HG03159 (cell line): ENCODE results near the gene IL1RL1.
A peak's percentile ranks its signal among the peaks of the same experiment; 100 is the strongest.
"Not testable (repeated sequence)": the region's sequence is repeated elsewhere in the genome, so short reads cannot be mapped to it uniquely, and the experiment has no call there.

Source experiments
- ATAC-seq: cut with Tn5 transposase; IDR thresholded peaks from one replicate; pipeline ENCODE4 v1.9.1; 2021; ENCODE audit warnings: mild to moderate bottlenecking, moderate library complexity; ENCODE audit not compliant: unreplicated experiment

Gene IL1RL1

GRCh38 chr2:102291319-102292075 lies 19.9 kb upstream of the IL1RL1 start:
- ATAC-seq = no peak

GRCh38 chr2:102294802-102295489 lies 16.4 kb upstream of the IL1RL1 start:
- ATAC-seq = no peak

DNA sequence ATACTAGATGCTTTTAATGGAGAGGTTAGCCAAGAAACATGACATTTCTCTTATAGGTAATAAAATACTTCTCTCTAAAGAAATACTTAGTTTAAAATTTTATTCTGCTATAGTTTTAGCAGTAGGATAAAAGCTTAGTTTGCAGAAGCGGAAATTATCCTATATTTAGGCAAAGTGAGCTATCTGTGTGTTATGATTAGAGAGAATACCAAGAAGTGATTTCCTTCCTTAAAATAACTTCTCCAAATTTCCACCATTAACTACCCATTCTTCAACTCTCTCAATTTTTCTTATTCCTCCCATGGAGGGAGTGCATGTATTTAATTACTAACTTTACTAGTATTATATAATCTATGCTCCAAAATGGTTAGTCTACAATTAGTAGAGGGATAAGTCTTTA lies 15.8 kb upstream of the IL1RL1 start:
- ATAC-seq = no peak

DNA sequence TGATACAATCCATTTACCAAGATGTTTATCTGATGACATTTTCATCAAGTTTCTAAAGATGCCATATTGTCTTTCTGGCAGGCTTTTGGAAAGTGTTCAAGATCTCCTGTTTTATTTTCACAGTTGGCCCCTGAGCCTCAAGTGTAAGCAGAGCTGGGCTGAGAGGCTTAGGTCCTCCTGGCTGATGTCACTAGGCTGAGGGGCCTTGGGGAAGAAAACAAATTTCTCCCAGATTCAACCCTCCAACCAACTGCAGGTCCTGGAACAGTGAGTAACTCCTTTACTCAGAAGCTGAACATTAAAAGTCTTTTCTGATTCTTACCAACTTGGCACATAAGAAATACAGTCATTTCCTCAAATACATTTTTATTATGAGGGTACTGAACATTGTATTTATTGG lies 14.9 kb upstream of the IL1RL1 start:
- ATAC-seq = no peak

DNA sequence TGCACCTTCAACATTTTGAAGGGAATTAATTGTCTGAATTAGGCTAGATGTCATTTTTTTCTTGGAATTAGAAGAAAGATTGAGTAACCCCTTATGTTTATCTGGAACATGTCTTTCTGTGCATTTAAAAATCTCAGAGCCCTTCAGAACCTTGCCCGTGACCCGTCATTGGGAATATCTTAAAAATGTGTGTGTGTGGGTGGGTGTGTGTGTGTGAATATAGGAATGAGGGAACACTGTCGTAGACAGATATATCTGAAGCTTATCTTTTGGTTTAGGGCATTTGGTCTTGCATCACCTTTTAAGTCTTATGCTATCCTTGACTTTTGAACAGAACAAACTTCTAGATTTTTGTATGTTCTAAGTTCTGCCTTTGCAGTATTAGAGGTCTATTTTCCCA lies 13.5 kb upstream of the IL1RL1 start:
- no peak for ATAC-seq

DNA sequence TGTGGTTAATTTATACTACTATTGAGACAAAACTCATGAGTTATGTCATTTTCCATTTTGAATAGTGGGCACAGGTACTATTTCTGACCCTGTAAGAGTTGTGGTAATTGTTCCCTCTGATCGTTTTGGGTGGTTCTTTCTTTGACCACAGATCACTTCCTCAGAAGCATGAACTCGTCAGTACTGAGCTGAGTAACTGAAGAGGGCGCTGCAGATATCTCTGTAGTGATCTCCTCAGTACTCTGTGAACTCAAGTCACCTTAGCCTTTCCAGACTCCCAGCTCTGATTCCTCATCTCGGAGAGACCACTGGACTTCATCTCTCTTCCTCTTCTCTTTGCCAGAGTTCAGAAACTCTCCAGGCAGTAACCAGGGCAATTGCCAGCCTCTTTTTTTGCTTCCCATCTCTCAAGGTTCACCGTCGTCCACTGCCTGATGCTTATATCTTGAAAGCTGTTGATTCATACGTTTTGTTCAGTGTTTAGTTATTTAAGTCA lies 9.4 kb upstream of the IL1RL1 start:
- peak; percentile 98 for ATAC-seq

GRCh38 chr2:102302458-102302857 lies 8.9 kb upstream of the IL1RL1 start:
- no peak for ATAC-seq

GRCh38 chr2:102303589-102303988 lies 7.8 kb upstream of the IL1RL1 start:
- no peak for ATAC-seq

GRCh38 chr2:102304268-102304667 lies 7.1 kb upstream of the IL1RL1 start:
- no peak for ATAC-seq

- ATAC-seq = no peak
Observed at GRCh38 chr2:102304711-102305611, 6.4 kb upstream of the IL1RL1 start.

DNA sequence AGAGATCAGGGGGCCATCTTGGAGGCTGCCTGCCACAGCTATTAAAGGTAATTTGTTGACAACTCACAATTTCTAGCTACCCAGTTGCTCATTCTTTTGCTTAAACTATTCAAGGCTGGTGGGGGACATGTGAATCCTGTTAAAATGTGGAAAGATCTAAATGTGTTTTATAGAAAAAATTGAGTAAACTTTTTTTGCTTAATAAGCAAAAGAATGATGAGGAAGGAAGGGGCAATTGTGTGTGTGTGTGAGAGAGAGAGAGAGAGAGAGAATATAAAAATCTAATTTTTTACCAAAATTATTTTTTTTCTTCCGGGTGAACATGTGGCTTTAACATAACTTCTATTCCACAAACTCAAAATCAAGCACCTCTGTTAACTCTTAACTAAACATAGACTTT lies 5.2 kb upstream of the IL1RL1 start:
- no peak for ATAC-seq

GRCh38 chr2:102313025-102313424 lies 1.7 kb downstream of the IL1RL1 start:
- no peak for ATAC-seq

GRCh38 chr2:102313471-102313870 lies 2.1 kb downstream of the IL1RL1 start:
- no peak for ATAC-seq

- ATAC-seq = no peak
Observed at GRCh38 chr2:102313950-102314349, 2.6 kb downstream of the IL1RL1 start.

- ATAC-seq = no peak
Observed at GRCh38 chr2:102315921-102316320, 4.6 kb downstream of the IL1RL1 start.

DNA sequence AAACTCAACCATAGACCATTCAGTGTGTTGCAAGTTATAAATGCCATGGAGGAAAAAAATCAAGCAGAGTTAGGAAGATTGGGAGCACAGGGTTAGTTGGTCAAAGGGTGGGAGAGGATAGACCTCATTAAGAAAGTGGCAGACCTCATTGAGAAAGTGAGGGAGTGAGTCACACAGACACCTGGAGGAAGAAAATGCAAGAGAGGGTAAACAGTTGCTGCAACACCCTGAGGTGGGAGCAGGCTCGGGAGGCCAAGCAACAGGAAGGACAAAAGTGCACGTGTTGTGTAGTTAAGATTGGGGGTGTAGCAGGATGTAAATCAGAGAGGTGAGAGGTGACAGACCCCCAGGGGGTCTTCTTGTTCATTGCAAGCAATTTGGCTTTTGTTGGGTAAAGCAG lies 6.4 kb downstream of the IL1RL1 start:
- no peak for ATAC-seq

DNA sequence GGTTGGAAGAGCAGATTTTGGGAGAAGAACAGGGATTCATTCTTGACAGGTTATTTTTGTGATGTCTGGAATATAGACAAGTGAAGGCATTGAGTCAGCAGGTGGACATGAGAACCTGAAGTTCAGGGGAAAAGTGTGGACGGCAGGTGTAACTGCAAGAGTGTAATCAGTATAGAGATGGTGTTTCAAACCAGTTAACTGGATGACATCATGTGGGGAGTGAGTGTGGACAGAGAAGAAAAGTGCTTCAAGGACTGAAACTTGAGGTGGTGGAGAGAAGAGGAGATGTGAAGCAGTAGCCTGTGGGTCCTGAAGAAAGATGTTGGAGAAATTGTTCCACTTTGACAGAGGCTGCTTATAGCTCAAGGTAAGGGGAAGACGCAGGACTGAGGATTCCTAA lies 7.1 kb downstream of the IL1RL1 start:
- no peak for ATAC-seq

DNA sequence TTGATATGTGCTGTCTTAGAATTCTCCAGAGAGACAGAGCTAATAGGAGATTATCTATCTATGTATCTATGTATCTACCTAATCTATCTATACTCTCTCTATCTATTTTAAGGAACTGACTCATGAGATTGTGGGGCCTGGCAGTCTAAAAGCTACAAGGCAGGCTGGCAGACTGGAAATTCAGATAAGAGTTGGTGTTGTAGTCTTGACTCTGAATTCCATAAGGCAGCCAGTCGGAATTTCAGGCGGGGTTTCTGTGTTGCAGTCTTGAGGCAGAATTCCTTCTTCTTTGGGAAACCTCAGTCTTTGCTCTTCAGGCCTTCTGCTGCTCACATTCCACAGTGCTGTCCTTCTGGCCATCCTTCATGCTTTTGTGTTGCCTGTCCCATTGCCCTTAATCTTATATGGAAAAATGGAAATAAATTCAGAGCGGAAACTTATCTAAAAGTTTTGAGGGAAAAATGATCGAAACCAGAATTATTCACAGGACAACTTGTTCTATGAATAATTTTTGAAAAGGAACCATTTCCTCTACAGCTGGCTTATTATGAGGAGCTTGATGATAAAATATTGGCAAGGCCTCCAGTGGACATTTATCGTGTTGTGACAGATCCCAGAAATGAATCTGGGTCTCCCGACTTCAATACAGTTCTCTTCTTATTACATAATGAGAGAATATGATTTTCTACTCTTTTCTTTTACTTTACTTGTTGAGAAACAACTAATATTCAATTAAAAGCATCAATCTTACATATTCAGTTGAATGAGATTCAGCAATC lies 10.8 kb downstream of the IL1RL1 start:
- ATAC-seq = no peak

- ATAC-seq = not testable (repeated sequence)
Observed at GRCh38 chr2:102324914-102325313, 13.6 kb downstream of the IL1RL1 start.

DNA sequence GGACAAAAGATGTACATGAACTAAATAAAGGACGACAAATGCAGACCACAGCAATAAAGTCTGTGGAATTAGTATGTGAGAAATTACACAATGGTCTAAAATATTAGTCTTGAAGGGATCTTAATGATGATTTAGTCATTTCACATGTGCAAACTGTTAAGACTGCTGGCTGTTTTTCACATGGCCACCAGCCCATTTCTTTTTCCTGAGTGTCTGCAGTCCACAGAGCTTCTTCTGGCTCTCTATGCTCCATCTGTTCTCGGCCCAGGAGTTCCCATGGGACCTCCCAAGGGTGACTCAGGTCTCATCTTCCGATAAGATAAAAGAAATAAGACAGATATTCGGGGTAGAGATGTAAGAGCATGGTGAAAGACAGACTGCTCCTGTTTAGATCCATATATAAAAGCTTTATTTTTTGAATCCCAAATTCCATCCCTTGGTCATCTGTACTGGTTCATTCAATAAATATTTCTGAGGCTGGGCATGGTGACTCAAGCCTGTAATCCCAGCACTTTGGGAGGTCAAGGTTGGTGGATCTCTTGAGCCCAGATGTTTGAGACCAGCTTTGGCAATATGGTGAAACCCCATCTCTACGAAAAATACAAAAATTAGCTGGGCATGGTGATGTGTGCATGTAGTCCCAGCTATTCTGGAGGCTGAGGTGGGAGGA lies 20.1 kb downstream of the IL1RL1 start:
- ATAC-seq = no peak
